Endothelial cell (in vitro differentiated cells): ENCODE results near the gene CRABP2. TPM values are rescaled to one million over a fixed set of nuclear protein-coding genes. Genes with fewer than 3 reads are reported as not detected.

ENCODE experiments used
- DNase-seq: peaks from one replicate; pipeline ENCODE4 v3.0.0; 2021; ENCODE audit warnings: low spot score
- H3K27ac Mint-ChIP-seq: one replicate; pipeline ENCODE4 v1.8.0; 2021; ENCODE audit warnings: mixed read lengths, inconsistent platforms; ENCODE audit not compliant: unreplicated experiment
- H3K27me3 Mint-ChIP-seq: one replicate; pipeline ENCODE4 v1.8.0; 2021; ENCODE audit warnings: mild to moderate bottlenecking, moderate library complexity, mixed read lengths, inconsistent platforms; ENCODE audit not compliant: unreplicated experiment
- H3K36me3 Mint-ChIP-seq: one replicate; pipeline ENCODE4 v1.8.0; 2021; ENCODE audit warnings: mild to moderate bottlenecking, low read depth, mixed read lengths, inconsistent platforms; ENCODE audit not compliant: unreplicated experiment
- H3K4me1 Mint-ChIP-seq: one replicate; pipeline ENCODE4 v1.8.0; 2021; ENCODE audit warnings: mild to moderate bottlenecking, mixed read lengths, inconsistent platforms; ENCODE audit not compliant: unreplicated experiment
- H3K4me3 Mint-ChIP-seq: one replicate; pipeline ENCODE4 v1.8.0; 2021; ENCODE audit warnings: mild to moderate bottlenecking, mixed read lengths, inconsistent platforms; ENCODE audit not compliant: unreplicated experiment
- H3K9me3 Mint-ChIP-seq: one replicate; pipeline ENCODE4 v1.8.0; 2021; ENCODE audit warnings: mixed read lengths, inconsistent platforms; ENCODE audit not compliant: unreplicated experiment
- CTCF ChIP-seq: fragments of 200-600 bp; sonication (generic); IDR thresholded peaks from one replicate; pipeline ENCODE4 v1.5.0; 2021; ENCODE audit warnings: antibody characterized with exemption; ENCODE audit not compliant: unreplicated experiment
- total RNA-seq: library from RNA; stranded (reverse); fragmentation: NEBNext Ultra II Directional; extraction: Animal tissue kit (Norgen Biotek cat#: 25700); gene quantifications from one replicate; pipeline ENCODE4 v1.2.1, GENCODE V29; 2021; ENCODE audit not compliant: unreplicated experiment

The CRABP2 gene
- total RNA-seq, 1 donor from 2014 or later: 9.5 TPM

- Mint-ChIP-seq H3K4me1 (no peaks in the 10 kb centered on the region), H3K36me3 (no peaks in the 10 kb centered on the region), H3K9me3 (no peaks in the 10 kb centered on the region), H3K27ac (no peak overlapping the region), H3K4me3 (no peak overlapping the region), H3K27me3 (peaks cover 13% of the 10 kb centered on the region)
- TF ChIP-seq CTCF: no peak
- no peak for DNase-seq
Measured at GRCh38 chr1:156684227-156684782, 21.1 kb downstream of the CRABP2 start.

- Mint-ChIP-seq H3K36me3 (peaks cover 5% of the 10 kb centered on the region), H3K9me3 (no peaks in the 10 kb centered on the region), H3K27ac (no peak overlapping the region), H3K4me3 (no peak overlapping the region), H3K4me1 (peaks cover 12% of the 10 kb centered on the region), H3K27me3 (peaks cover 10% of the 10 kb centered on the region)
- DNase-seq: peak; percentile 33
- no peak for TF ChIP-seq CTCF
Measured at GRCh38 chr1:156682166-156682890, 23.1 kb downstream of the CRABP2 start.

GRCh38 chr1:156681196-156681960, 24.0 kb downstream of the CRABP2 start:
- no peak for TF ChIP-seq CTCF
- Mint-ChIP-seq H3K4me3 (no peak overlapping the region), H3K9me3 (no peaks in the 10 kb centered on the region)

GRCh38 chr1:156680056-156680455, 25.3 kb downstream of the CRABP2 start:
- Mint-ChIP-seq H3K36me3 (peaks cover 5% of the 10 kb centered on the region), H3K4me1 (peaks cover 18% of the 10 kb centered on the region), H3K27ac (no peak overlapping the region), H3K27me3 (peaks cover 12% of the 10 kb centered on the region), H3K4me3 (no peak overlapping the region), H3K9me3 (no peaks in the 10 kb centered on the region)
- DNase-seq: no peak
- no peak for TF ChIP-seq CTCF

More at GRCh38 chr1:156681196-156681960, 24.0 kb downstream of the CRABP2 start:
- H3K4me1 Mint-ChIP-seq: peaks cover 12% of the 10 kb centered on the region
- peaks cover 12% of the 10 kb centered on the region for H3K27me3 Mint-ChIP-seq
- DNase-seq: no peak
- no peak overlapping the region for H3K27ac Mint-ChIP-seq
- peaks cover 5% of the 10 kb centered on the region for H3K36me3 Mint-ChIP-seq
